ENCODE data around the gene UBTD1. TPM values are rescaled to one million over a fixed set of nuclear protein-coding genes. Genes with fewer than 3 reads are reported as not detected.
A peak's percentile ranks its signal among the peaks of the same experiment; 100 is the strongest.

The UBTD1 gene
- total and polyA plus RNA-seq, 3 donors from 2014 or later: 74.1 to 143 (median 111) TPM

DNA sequence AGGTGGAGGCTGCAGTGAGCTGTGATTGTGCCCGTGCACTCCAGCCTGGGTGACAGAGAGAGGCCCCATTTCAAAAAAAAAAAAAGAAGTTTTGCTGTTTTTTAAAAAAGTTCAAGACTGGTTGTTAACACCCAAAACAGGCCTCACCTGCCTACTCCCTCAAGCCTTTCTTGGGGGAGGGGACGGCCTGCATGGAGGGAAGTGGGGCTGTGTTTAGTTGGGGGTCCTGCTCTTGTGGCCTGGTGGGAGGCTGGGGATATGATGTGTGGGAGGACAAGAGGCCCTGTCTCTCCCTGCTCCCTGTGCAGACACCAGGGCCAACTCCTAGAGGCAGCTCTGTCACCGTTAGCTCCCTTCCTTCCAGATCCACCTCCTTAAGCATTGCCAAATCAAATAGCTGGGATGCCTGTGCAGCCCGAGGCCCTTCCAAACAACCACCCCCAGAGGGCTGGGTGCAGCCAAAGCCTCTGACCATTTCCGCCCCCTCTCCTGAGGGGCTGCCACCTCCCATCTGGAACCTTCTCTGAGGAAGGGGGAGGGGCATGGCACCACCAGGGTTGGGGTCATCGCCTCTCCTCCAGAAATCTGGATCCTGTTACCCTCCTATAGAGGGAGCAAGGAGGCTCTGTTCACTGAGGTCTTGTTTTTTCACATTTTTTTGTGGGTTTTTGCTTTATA, 40.9 kb downstream of the UBTD1 start:
- H3K4me1 ChIP-seq: peaks cover 47% of the 10 kb centered on the region
- intact Hi-C loops (cut with DNase I; ENCODE audit: low total_unique reads): loop anchor here (10.0 kb wide), 1 partner anchor 75 kb away; no protein-coding TSS in a partner anchor
- H3K4me3 ChIP-seq: no peak overlapping the region
- no peaks in the 10 kb centered on the region for H3K36me3 ChIP-seq (ENCODE audit: low read depth, missing control alignments)
- DNase-seq: no peak
- H3K27ac ChIP-seq: peak overlapping the region; percentile 39 to 91
- H3K9me3 ChIP-seq: no peaks in the 10 kb centered on the region
- TF ChIP-seq CTCF (IDR thresholded peaks at IDR 0.05) (peak in 2 of 3 experiments; percentile 12 to 14), POLR2A (IDR thresholded peaks at IDR 0.05) (no peak)
- 28 to 38% methylated on average over 5 to 6 of the region's 6 CpGs for WGBS, 2 donors
- H3K27me3 ChIP-seq: no peaks in the 10 kb centered on the region

DNA sequence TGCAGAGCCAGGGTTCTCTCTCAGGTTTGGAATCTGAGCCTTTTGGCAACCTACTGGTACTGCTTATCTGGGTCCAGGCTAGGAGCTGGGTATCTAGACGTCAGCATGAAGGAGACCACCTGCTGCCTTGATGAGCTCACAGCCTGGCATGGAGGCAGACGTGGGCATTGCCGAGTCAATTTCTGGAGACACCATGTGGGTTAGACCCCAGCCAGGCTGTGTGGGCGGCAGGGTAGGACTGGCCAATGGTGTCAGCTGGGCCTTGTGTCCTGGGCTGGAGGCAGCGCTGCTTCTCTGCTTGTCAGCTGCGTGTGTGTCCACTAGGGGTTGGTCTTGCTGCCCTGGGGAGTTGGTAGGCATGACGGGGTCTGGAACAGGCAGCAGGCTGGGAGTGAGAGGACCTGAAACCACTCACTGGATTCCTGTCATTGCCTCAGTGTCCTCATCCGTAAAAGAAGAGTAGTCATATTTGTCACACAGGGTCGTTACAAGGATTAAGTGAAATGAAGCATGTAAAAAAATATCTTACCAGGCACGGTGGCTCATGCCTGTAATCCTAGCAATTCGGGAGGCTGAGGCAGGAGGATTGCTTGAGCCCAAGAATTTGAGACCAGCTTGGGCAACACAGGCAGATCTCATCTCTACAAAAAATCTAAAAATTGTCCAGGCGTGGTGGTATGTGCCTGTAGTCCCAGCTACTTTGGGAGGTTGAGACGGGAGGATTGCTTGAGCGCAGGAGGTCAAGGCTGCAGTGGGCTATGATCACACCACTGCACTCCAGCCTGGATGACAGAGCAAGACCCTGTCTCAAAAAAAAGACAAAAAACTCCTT, 42.2 kb downstream of the UBTD1 start:
- Histone ChIP-seq H3K4me3 (no peak overlapping the region), H3K9me3 (no peaks in the 10 kb centered on the region), H3K27ac (peak overlapping the region; percentile 1 to 91), H3K27me3 (no peaks in the 10 kb centered on the region), H3K36me3 (ENCODE audit: low read depth, missing control alignments) (no peaks in the 10 kb centered on the region), H3K4me1 (peaks cover 51% of the 10 kb centered on the region)
- TF ChIP-seq POLR2A (IDR thresholded peaks at IDR 0.05) (no peak), CTCF (IDR thresholded peaks at IDR 0.05) (no peak)
- WGBS, 2 donors: 75 to 77% methylated on average over 11 to 14 of the region's 14 CpGs
- DNase-seq: no peak
- intact Hi-C loops (cut with DNase I; ENCODE audit: low total_unique reads): loop anchor here (10.0 kb wide), 1 partner anchor 76 kb away; no protein-coding TSS in a partner anchor

DNA sequence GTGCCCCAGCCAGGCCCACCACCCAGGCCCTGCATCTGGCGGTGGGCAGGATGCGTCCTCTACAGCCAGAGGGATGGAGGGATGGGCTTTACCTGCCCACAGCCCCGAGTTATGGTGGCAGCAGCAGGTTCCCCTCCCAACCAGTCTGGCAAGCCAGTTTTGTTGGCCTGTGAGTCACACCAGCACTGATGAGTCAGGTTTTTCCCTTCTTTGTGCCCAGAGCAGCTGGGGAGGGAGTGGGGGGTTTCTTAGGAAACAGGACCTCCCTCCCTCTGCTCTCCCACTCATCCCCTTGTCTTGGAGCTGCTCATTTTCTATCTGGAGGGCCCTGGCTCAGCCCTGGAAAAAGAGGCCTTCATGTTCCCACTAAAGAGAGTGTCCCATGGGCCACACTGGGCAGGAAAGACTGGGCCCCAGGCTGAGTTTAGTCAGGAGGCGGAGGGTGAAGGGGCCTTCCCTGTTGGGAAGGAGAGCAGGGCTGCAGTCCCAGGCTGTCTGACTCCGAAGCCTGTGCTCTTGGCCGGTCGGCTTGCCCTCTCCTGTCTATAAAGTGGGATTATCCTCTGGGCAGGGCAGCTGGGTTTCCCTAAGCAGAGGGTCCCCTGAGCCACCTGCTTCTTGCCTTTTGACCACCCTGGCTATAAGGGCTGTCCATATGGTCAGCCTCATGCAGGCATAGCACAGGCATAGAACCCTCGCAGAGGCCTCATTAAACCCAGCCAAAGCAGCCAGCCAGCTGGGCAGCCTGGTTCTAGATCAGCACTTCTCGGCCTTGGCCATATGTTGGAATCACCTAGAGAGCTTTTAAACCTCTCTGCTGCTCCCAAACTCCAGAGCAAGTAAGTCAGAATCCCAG, 43.7 kb downstream of the UBTD1 start:
- no peaks in the 10 kb centered on the region for H3K27me3 ChIP-seq
- DNase-seq: peak; percentile 79
- WGBS, 2 donors: 46 to 59% methylated on average over 7 to 9 of the region's 9 CpGs
- H3K36me3 ChIP-seq (ENCODE audit: low read depth, missing control alignments): no peaks in the 10 kb centered on the region
- H3K4me1 ChIP-seq: peaks cover 55% of the 10 kb centered on the region
- no peak overlapping the region for H3K4me3 ChIP-seq
- no peaks in the 10 kb centered on the region for H3K9me3 ChIP-seq
- intact Hi-C loops (cut with DNase I; ENCODE audit: low total_unique reads): loop anchor here (10.0 kb wide), 1 partner anchor 78 kb away; no protein-coding TSS in a partner anchor
- TF ChIP-seq CTCF (IDR thresholded peaks at IDR 0.05): no peak
- no peak for TF ChIP-seq POLR2A (IDR thresholded peaks at IDR 0.05)
- H3K27ac ChIP-seq: peak overlapping the region; percentile 61 to 91

DNA sequence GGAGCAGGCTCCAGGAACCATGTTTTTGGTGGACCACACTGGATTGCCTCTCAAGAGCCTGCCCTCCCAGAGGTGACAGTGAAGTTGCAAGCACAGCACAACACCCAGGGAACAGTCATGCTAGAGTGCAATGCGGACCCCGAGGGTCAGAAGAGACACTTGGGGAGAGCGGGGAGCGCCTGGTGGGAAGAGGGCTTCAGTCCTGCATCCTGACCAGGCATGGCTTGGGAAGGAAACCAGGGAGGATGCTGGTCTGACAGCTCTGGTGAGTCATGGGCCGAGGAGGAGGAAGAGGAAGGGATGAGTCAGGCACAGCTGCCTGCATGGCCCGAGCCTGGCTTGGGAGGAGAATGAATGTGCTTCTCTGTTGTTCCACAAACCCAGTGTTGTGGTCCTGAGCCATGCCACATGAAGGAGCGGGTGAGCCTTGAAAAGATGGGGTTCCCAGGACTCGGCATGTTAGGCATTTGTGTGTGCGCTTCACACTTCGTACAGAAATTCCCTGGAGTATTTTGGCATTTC, 44.4 kb downstream of the UBTD1 start:
- Histone ChIP-seq H3K27ac (peak overlapping the region; percentile 61 to 91), H3K9me3 (no peaks in the 10 kb centered on the region), H3K4me1 (peaks cover 61% of the 10 kb centered on the region), H3K27me3 (no peaks in the 10 kb centered on the region), H3K4me3 (no peak overlapping the region), H3K36me3 (ENCODE audit: low read depth, missing control alignments) (no peaks in the 10 kb centered on the region)
- intact Hi-C loops (cut with DNase I; ENCODE audit: low total_unique reads): loop anchor here (10.0 kb wide), 1 partner anchor 78 kb away; no protein-coding TSS in a partner anchor
- TF ChIP-seq CTCF (IDR thresholded peaks at IDR 0.05) (no peak), POLR2A (IDR thresholded peaks at IDR 0.05) (no peak)
- peak; percentile 66 for DNase-seq
- WGBS, 2 donors: 65 to 67% methylated on average over 9 to 10 of the region's 10 CpGs
